Left lung (tissue), 10 donors: Measurements from ENCODE around the gene ESYT1. TPM values are rescaled to one million over a fixed set of nuclear protein-coding genes. Genes with fewer than 3 reads are reported as not detected.
"Not testable (repeated sequence)": the region's sequence is repeated elsewhere in the genome, so short reads cannot be mapped to it uniquely, and the experiment has no call there.

Experiments used
- ATAC-seq: fragments of 200-7000 bp; cut with Tn5 transposase; one replicate; pipeline ENCODE4 v1.9.1; 2020; ENCODE audit warnings: moderate library complexity
- DNase-seq, 4 donors: peaks; one replicate each; pipeline ENCODE4 v3.0.0-alpha.2; 2013 to 2020
- H3K27ac ChIP-seq, 2 donors: fragments of 200-600 bp; sonication (generic) in 1 of 2; one replicate each; pipeline versions ENCODE4 v1.5.0 to v1.8.0; 2020 to 2021
- H3K27me3 ChIP-seq, 2 donors: fragments of 200-600 bp; sonication (generic) in 1 of 2; one replicate each; pipeline versions ENCODE4 v1.5.0 to v1.8.0; 2020 to 2021
- H3K36me3 ChIP-seq, 2 donors: fragments of 200-600 bp; sonication (generic) in 1 of 2; one replicate each; pipeline versions ENCODE4 v1.5.0 to v1.8.0; 2020 to 2021
- H3K4me1 ChIP-seq, 2 donors: fragments of 200-600 bp; one replicate each; pipeline ENCODE4 v1.8.0; 2021
- H3K4me3 ChIP-seq, 2 donors: fragments of 200-600 bp; sonication (generic) in 1 of 2; one replicate each; pipeline versions ENCODE4 v1.5.0 to v1.8.0; 2020 to 2021; ENCODE audit warnings: mild to moderate bottlenecking in 1 of 2
- H3K9me3 ChIP-seq, 2 donors: fragments of 200-600 bp; sonication (generic) in 1 of 2; one replicate each; pipeline versions ENCODE4 v1.5.0 to v1.8.0; 2020 to 2021
- CTCF ChIP-seq, 2 donors: fragments of 200-600 bp; sonication (generic) in 1 of 2; IDR thresholded peaks; one replicate each; pipeline versions ENCODE4 v1.5.0 to v1.8.0; 2021; ENCODE audit warnings: antibody characterized with exemption in 2 of 2
- intact Hi-C, 2 donors: fragments of 100-400 bp; cut with DNase I; formaldehyde crosslinking; loops; one replicate each; pipeline versions ENCODE4 v1.11.2 to v1.14.2; 2022
- polyA plus RNA-seq, 6 donors: library from polyadenylated mRNA; unstranded; fragments of 120-200 nt; gene quantifications; one replicate each; pipeline ENCODE4 v1.2.1, GENCODE V29; 2013; ENCODE audit not compliant: insufficient read length in 6 of 6
- total RNA-seq, 2 donors: library from RNA; stranded (reverse); fragmentation: NEBNext Ultra II Directional; extraction: Animal tissue kit (Norgen Biotek cat#: 25700); gene quantifications; one replicate each; pipeline ENCODE4 v1.2.1, GENCODE V29; 2021
- donor health status: DM: no; HTN: yes; CAD: no.
- donor health status: DM: no; HTN: no; CAD: no.

The ESYT1 gene
- total and polyA plus RNA-seq, 8 donors: 80.9 to 116 (median 91.9) TPM

GRCh38 chr12:56107242-56107641, 20.8 kb upstream of the ESYT1 start:
- H3K4me3 ChIP-seq: no peak overlapping the region
- intact Hi-C loops: no loop called here
- H3K27me3 ChIP-seq: no peaks in the 10 kb centered on the region
- peaks cover 0 to 58% of the 10 kb centered on the region in 2 donors for H3K36me3 ChIP-seq
- peaks cover 7 to 31% of the 10 kb centered on the region in 2 donors for H3K4me1 ChIP-seq
- H3K9me3 ChIP-seq: no peaks in the 10 kb centered on the region
- ATAC-seq: no peak
- H3K27ac ChIP-seq: no peak overlapping the region
- TF ChIP-seq CTCF (IDR thresholded peaks at IDR 0.05): no peak
- no peak for DNase-seq

GRCh38 chr12:56110571-56110970, 17.5 kb upstream of the ESYT1 start:
- H3K4me1 ChIP-seq: peaks cover 6 to 18% of the 10 kb centered on the region in 2 donors
- intact Hi-C loops: no loop called here
- ATAC-seq (no peak), DNase-seq (no peak)
- no peak overlapping the region for H3K27ac ChIP-seq
- H3K36me3 ChIP-seq: peaks cover 0 to 76% of the 10 kb centered on the region in 2 donors
- H3K9me3 ChIP-seq: no peaks in the 10 kb centered on the region
- no peaks in the 10 kb centered on the region for H3K27me3 ChIP-seq
- H3K4me3 ChIP-seq: no peak overlapping the region
- TF ChIP-seq CTCF (IDR thresholded peaks at IDR 0.05): no peak

- intact Hi-C loops: no loop called here
- Histone ChIP-seq H3K36me3 (peaks cover 0 to 58% of the 10 kb centered on the region in 2 donors), H3K9me3 (no peaks in the 10 kb centered on the region), H3K27me3 (no peaks in the 10 kb centered on the region), H3K27ac (no peak overlapping the region), H3K4me3 (no peak overlapping the region), H3K4me1 (peaks cover 5 to 18% of the 10 kb centered on the region in 2 donors)
- no peak for DNase-seq
- TF ChIP-seq CTCF (IDR thresholded peaks at IDR 0.05): no peak
- no peak for ATAC-seq
These were observed 14.0 kb upstream of the ESYT1 start for GRCh38 chr12:56114084-56114483.

GRCh38 chr12:56115329-56115728, 12.7 kb upstream of the ESYT1 start:
- H3K9me3 ChIP-seq: no peaks in the 10 kb centered on the region
- H3K27ac ChIP-seq: peak overlapping the region; percentile 95
- H3K36me3 ChIP-seq: peaks cover 0 to 47% of the 10 kb centered on the region in 2 donors
- no peaks in the 10 kb centered on the region for H3K27me3 ChIP-seq
- TF ChIP-seq CTCF (IDR thresholded peaks at IDR 0.05): no peak
- H3K4me1 ChIP-seq: peaks cover 15 to 30% of the 10 kb centered on the region in 2 donors
- DNase-seq (peak in 2 of 4 donors; percentile 4 to 36), ATAC-seq (no peak)
- peak overlapping the region; percentile 56 to 66 for H3K4me3 ChIP-seq
- intact Hi-C loops: no loop called here

- TF ChIP-seq CTCF (IDR thresholded peaks at IDR 0.05): no peak
- Histone ChIP-seq H3K27me3 (no peaks in the 10 kb centered on the region), H3K4me3 (peak within 1 kb of the TSS; percentile 56 to 66), H3K4me1 (peaks cover 15 to 32% of the 10 kb centered on the region in 2 donors), H3K27ac (peak within 1 kb of the TSS; percentile 95), H3K9me3 (no peaks in the 10 kb centered on the region), H3K36me3 (peaks cover 0 to 47% of the 10 kb centered on the region in 2 donors)
- intact Hi-C loops: no loop called here
- DNase-seq (peak; percentile 93 to 99 (median 96)), ATAC-seq (peak; percentile 72)
These were observed 11.6 kb upstream of the ESYT1 start, which contains the start of gene RPL41 for GRCh38 chr12:56116267-56117081. RPL41 (plus strand) TSS chr12:56116633.

- peaks cover 15 to 33% of the 10 kb centered on the region in 2 donors for H3K4me1 ChIP-seq
- peaks cover 0 to 47% of the 10 kb centered on the region in 2 donors for H3K36me3 ChIP-seq
- H3K27me3 ChIP-seq, H3K9me3 ChIP-seq, DNase-seq, ATAC-seq, intact Hi-C loops: not testable (repeated sequence)
- peak overlapping the region; percentile 56 to 66 for H3K4me3 ChIP-seq
- peak overlapping the region; percentile 95 for H3K27ac ChIP-seq
These were observed 10.9 kb upstream of the ESYT1 start for GRCh38 chr12:56117082-56117706.
